AG08395 (cell line): ENCODE results near the gene CXCR4.
"Not testable (repeated sequence)": the region's sequence is repeated elsewhere in the genome, so short reads cannot be mapped to it uniquely, and the experiment has no call there.

ENCODE experiments used
- DNase-seq: peaks from one replicate; pipeline ENCODE4 v3.0.0; 2012; ENCODE audit warnings: mixed read lengths, low spot score

The CXCR4 gene

DNA sequence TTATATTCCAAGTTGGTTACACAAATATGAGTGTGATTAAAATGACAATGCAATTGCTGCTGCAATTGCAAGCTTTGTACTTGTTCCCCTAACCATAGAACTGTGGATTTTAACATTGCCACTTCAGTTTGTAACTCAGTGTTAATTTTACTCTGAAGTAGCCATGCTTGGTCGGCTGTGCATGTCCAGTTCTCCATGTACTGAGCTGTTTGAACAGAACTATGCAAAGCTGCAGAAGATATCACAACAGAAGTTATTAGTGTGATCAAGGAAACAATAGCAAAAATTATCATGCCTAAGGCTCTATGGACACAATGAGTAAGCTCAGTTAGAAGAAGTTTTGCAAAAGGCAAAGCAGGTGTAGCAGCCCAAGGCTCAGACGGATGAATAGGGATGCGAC is 45.3 kb downstream of the CXCR4 start:
- DNase-seq = no peak

DNA sequence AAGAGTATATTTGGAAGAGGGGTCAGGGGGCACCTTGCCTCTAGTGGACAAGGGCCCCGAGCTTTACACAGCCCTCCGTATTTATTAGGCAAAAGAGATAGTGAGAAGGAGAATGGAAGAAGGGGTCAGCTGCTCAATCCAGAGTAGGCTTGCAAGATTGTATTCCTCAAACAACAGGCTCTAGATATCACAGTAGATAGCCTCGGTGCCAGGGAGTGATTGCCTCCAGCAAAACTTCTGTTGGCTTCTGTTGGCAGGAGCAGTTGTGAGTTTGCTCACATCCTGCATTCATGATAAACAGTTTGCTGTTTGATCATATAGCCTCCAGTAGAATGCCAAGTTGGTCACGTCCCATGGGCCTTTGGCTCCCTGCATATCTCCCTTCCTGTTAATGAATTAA is 46.1 kb downstream of the CXCR4 start:
- DNase-seq = not testable (repeated sequence)

DNA sequence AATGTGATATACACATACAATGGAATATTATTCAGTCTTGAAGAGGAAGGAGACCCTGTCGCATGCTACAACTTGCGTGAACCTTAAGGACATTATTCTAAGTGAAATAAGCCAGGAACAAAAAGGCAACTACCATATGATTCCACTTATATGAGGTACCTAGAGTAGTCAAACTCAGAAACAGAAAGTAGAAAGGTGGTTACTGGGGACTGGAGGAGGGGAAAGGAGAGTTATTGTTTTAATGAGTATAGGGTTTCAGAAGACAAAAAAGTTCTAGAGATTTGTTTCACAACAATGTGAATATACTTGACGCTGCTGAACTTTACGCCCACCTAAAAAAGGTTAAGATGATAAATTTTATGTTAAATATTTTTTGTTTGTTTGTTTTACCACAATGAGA is 47.0 kb downstream of the CXCR4 start:
- no peak for DNase-seq

DNA sequence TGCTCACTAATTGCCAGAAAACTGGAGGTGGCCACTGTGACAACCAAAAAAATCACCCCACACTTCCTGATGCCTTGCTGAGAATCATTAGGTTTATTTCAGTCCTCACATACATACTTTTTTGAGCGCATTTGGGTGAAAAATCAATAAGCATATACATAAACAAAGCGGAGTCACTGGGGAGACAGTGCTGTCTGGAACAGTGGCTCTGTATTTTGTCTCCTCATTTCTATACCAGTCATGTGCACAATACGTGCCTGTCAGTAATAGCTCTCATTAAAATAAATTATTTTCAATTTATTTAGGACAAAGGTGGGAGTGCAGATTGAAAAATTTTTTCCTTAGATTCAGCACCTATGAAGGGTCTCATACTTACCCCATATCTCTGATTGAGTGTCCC is 48.2 kb downstream of the CXCR4 start:
- DNase-seq = no peak

DNA sequence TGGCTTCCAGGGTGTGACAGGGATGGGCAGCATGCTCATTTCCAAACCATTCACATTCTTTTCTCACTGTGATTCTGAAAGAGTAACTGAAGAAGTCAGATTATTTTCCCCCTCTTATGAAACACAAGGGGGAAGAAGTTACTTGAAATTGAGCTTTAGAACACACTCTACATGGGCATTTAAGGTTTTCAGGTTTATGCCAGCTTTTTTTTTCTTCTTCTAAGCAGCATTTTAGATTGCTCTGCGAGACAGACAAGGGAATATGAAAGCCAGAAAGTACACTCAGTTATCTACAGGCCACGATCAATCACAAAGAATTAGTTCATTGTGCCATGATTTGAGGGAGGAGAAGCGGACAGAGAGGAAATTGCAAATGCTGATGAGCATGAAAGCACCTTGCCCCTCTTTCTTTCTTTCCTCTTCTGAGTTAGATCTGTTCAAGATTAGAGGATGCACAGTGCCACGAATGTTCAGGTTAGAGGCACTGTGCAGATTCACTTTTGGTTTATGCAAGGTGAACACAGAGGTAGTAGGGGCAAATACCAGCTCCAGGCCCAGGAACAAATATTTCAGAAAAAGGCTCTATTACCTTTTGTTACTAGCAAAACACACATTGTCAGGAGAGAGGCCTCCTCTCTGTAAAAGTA is 49.2 kb downstream of the CXCR4 start:
- DNase-seq = no peak

DNA sequence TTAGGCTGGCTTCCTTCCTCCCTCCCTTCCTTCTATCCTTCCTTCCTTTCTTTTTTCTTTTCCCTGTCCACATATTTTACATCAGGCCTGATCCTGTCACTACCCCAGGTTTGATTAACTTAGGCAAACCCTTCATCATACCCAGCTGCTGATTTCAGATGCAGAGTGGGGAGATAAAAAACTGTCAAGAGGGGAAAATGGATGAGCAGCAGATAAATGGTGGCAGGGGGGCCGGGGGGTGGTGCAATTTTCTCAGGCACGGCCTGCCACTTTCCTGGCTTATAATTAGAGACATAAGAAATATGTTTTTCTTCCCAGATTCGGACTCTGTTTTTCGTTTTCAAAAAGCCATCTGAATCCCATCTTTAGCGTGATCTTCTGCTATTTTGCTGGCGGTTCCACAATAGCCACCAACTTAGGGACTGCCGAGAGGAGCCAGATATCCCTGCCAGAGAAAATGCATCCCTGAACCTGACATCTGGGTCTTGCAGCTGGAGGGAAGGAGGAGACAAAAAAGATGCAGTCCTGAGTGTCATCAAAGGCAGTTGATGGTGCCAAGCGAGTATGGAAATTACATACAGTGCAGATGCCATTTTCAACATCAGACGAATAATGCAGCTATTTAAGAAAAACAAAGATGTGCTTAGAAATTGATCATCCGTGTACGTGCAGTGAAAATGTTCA is 49.9 kb downstream of the CXCR4 start:
- DNase-seq = no peak

DNA sequence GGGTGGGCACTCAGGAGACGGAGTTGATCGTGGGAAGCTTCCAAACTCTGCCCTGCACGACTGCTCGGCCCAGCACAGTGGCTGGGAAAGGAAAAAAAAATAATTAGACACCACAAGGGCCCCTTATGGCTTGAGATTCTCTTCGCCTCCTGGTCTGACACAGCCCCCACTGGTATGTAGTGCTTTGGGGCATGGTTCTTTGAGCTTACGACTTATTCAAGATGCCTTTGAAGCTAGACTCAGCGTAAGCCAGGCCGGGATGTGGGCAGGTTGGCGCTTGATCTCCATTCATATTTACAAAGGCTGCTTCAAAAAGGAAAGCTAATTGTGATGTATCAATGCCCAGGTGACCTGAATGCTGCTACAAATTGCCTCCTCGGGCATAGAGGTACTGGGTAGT is 50.5 kb downstream of the CXCR4 start:
- DNase-seq = no peak

DNA sequence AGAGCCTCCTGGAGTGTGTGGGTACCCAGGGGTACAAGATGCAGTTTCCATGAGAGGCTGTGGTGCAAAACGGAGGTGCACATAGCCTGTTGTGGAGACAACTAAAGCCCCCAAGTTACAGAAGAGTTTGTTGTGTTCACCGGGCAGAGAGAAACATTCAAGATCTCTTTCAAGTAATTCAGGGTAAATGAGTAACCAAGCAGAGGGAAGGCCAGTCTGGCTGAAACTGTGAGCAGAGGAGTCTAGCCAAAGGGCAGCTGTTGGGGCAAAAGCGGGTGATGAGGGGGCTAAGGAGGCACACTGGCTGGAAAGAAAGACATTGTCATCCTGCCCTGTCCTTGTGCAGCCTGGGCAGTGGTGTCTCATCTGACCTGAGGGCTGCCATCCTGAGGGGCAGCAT is 52.0 kb downstream of the CXCR4 start:
- DNase-seq = no peak

DNA sequence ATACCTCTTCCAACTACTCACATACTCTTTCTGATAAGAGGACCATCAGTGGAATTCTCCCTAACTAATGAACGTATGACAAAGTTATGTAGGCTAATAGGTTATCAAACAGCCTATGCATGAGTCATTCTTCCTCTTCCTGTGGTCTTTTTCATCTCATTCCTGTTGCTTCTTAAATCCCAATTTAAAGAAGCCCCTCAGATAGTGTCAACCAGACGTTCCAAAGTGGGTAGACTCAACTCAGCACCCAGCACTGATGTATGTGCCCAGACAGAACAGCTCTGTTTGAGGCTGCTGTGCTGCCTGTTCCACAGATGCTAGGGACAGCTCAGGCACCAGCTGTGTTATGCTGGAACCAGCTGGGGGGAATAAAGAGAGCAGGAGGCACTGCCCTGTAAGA is 52.6 kb downstream of the CXCR4 start:
- DNase-seq = no peak
